NCI-H446 (cell line): Measurements from ENCODE around the gene RGS6.
"Not testable (repeated sequence)": the region's sequence is repeated elsewhere in the genome, so short reads cannot be mapped to it uniquely, and the experiment has no call there.

Source experiments
- DNase-seq, 2 experiments: peaks; one replicate each; lab custom pipeline; 2025; lab: John Stamatoyannopoulos, UW

The RGS6 gene

GRCh38 chr14:71932229-71932981 is at the start of gene RGS6:
TSS of gene RGS6 (plus strand) at chr14:71932429.
- DNase-seq = no peak

- DNase-seq = no peak
Measured at GRCh38 chr14:71883094-71883493, 49.1 kb upstream of the RGS6 start.

- no peak for DNase-seq
Measured at GRCh38 chr14:71885301-71885700, 46.9 kb upstream of the RGS6 start.

- not testable (repeated sequence) for DNase-seq
Measured at GRCh38 chr14:71887802-71888201, 44.4 kb upstream of the RGS6 start.

- no peak for DNase-seq
Measured at GRCh38 chr14:71890541-71890940, 41.7 kb upstream of the RGS6 start.

- DNase-seq = no peak
Measured at GRCh38 chr14:71891185-71891584, 41.0 kb upstream of the RGS6 start.

- DNase-seq = no peak
Measured at GRCh38 chr14:71891970-71892369, 40.3 kb upstream of the RGS6 start.

- DNase-seq = no peak
Measured at GRCh38 chr14:71905031-71905430, 27.2 kb upstream of the RGS6 start.

GRCh38 chr14:71905860-71906259 is 26.4 kb upstream of the RGS6 start:
- DNase-seq = no peak

GRCh38 chr14:71907793-71908515 is 24.3 kb upstream of the RGS6 start:
- DNase-seq = peak in 1 of 2 experiments; percentile 2

- DNase-seq = no peak
Measured at GRCh38 chr14:71911669-71912068, 20.6 kb upstream of the RGS6 start.

- no peak for DNase-seq
Measured at GRCh38 chr14:71913342-71913741, 18.9 kb upstream of the RGS6 start.

GRCh38 chr14:71918955-71919354 is 13.3 kb upstream of the RGS6 start:
- DNase-seq = no peak

GRCh38 chr14:71923513-71923912 is 8.7 kb upstream of the RGS6 start:
- no peak for DNase-seq

- DNase-seq = no peak
Measured at GRCh38 chr14:71931492-71932228, 569 bp upstream of the RGS6 start.

- no peak for DNase-seq
Measured at GRCh38 chr14:71933001-71933587, 865 bp downstream of the RGS6 start.

GRCh38 chr14:71938273-71938672 is 6.0 kb downstream of the RGS6 start:
- not testable (repeated sequence) for DNase-seq

- not testable (repeated sequence) for DNase-seq
Measured at GRCh38 chr14:71939344-71939743, 7.1 kb downstream of the RGS6 start.

GRCh38 chr14:71940500-71940899 is 8.3 kb downstream of the RGS6 start:
- DNase-seq = not testable (repeated sequence)

- DNase-seq = not testable (repeated sequence)
Measured at GRCh38 chr14:71941616-71942015, 9.4 kb downstream of the RGS6 start.

GRCh38 chr14:71942904-71943694 is 10.9 kb downstream of the RGS6 start:
- no peak for DNase-seq

- no peak for DNase-seq
Measured at GRCh38 chr14:71943695-71944018, 11.4 kb downstream of the RGS6 start.
